Measurements from ENCODE around the gene LARGE1.

LARGE1 gene

DNA sequence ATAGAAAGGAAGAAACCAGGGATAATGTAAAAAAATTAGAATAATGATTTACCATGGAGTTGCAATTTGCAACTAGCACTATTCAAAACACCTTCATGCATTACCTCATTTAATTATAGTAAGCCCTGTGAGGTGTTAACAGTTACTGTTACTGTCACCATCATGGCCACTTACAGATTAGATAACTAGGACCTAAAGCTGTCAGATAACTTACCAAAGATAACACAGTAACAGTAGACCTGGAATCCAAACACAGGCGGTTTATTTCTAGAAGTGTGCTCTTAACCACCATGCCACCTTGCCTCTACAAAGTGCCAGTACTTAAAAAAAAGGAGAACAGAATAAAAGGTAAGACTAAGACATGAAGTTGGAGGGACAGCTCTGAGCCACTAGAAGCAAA is 11.1 kb upstream of the LARGE1 start:
- Histone ChIP-seq H3K4me3 (ENCODE audit: insufficient read depth, low read length, poor library complexity, severe bottlenecking) (no peak overlapping the region), H3K9ac (ENCODE audit: low read length) (no peak overlapping the region), H3K27me3 (ENCODE audit: low read length) (no peaks in the 10 kb centered on the region), H3K79me2 (ENCODE audit: insufficient read depth, low read length) (no peaks in the 10 kb centered on the region), H3K4me2 (ENCODE audit: low read depth, low read length, poor library complexity, severe bottlenecking) (no peak overlapping the region), H4K20me1 (ENCODE audit: low read depth, low read length) (no peaks in the 10 kb centered on the region), H3F3A (ENCODE audit: insufficient read depth) (no peaks in the 10 kb centered on the region), H3K27ac (ENCODE audit: low read depth, low read length) (no peak overlapping the region), H3K36me3 (ENCODE audit: low read length) (no peaks in the 10 kb centered on the region), H3K9me2 (replicated peaks; ENCODE audit: insufficient read depth, low read length) (no peaks in the 10 kb centered on the region), H2AFZ (ENCODE audit: low read depth, low read length, severe bottlenecking) (no peak overlapping the region), H3K9me3 (ENCODE audit: insufficient read depth, low read length) (no peaks in the 10 kb centered on the region)
- TF ChIP-seq EZH2phosphoT487 (conservative IDR thresholded peaks at IDR 0.05; ENCODE audit: low read length), result no peak
- TF ChIP-seq, protein P1, sequence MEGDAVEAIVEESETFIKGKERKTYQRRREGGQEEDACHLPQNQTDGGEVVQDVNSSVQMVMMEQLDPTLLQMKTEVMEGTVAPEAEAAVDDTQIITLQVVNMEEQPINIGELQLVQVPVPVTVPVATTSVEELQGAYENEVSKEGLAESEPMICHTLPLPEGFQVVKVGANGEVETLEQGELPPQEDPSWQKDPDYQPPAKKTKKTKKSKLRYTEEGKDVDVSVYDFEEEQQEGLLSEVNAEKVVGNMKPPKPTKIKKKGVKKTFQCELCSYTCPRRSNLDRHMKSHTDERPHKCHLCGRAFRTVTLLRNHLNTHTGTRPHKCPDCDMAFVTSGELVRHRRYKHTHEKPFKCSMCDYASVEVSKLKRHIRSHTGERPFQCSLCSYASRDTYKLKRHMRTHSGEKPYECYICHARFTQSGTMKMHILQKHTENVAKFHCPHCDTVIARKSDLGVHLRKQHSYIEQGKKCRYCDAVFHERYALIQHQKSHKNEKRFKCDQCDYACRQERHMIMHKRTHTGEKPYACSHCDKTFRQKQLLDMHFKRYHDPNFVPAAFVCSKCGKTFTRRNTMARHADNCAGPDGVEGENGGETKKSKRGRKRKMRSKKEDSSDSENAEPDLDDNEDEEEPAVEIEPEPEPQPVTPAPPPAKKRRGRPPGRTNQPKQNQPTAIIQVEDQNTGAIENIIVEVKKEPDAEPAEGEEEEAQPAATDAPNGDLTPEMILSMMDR (IDR thresholded peaks at IDR 0.05; ENCODE audit: insufficient read depth, low read length, poor library complexity, severe bottlenecking), result no peak

DNA sequence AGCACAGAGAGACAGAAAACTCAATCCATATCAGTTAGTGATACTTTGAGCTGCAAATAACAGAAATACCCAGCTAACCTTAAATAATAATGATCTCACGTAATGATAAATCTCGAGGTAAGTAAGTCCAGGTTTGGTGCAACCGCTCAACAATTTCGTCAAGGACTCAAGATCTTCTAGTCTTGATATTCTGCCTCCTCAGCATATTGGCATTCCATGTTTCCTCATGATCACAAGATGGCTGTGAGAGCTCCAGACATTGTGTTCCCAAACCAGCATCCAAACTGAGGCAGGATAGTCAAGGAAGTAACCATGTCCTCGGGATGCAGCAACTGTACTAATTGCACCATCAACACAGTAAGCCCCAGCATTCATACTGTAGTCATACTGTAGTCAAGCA is 7.5 kb upstream of the LARGE1 start:
- Histone ChIP-seq H3K4me2 (ENCODE audit: low read depth, low read length, poor library complexity, severe bottlenecking) (no peak overlapping the region), H2AFZ (ENCODE audit: low read depth, low read length, severe bottlenecking) (no peak overlapping the region), H3F3A (ENCODE audit: insufficient read depth) (no peaks in the 10 kb centered on the region), H3K27me3 (ENCODE audit: low read length) (no peaks in the 10 kb centered on the region), H3K9me2 (replicated peaks; ENCODE audit: insufficient read depth, low read length) (no peaks in the 10 kb centered on the region), H3K9me3 (ENCODE audit: insufficient read depth, low read length) (no peaks in the 10 kb centered on the region), H3K79me2 (ENCODE audit: insufficient read depth, low read length) (no peaks in the 10 kb centered on the region), H4K20me1 (ENCODE audit: low read depth, low read length) (no peaks in the 10 kb centered on the region), H3K27ac (ENCODE audit: low read depth, low read length) (no peak overlapping the region), H3K36me3 (ENCODE audit: low read length) (no peaks in the 10 kb centered on the region), H3K4me3 (ENCODE audit: insufficient read depth, low read length, poor library complexity, severe bottlenecking) (no peak overlapping the region), H3K9ac (ENCODE audit: low read length) (no peak overlapping the region)
- TF ChIP-seq, protein P1 (IDR thresholded peaks at IDR 0.05; ENCODE audit: insufficient read depth, low read length, poor library complexity, severe bottlenecking), result no peak
- TF ChIP-seq EZH2phosphoT487 (conservative IDR thresholded peaks at IDR 0.05; ENCODE audit: low read length), result no peak

DNA sequence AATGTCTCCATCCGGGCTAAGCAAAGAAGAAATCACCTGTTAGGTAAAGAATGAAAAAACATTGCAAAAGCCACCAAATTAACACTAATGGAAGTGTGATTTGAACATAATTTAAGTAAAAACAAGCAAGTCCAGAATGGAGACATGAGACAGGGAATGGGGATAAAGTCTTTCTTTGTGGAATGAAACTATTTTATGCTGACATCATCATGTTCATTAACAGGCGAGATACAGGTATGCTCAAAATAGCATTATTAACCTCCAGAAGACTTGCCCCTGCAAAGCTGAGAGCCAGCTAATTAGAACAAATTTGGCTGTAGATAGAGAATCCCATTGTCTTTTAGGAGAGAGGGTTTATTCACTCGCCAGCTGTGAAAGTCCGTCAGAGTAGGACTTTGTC is 4.9 kb upstream of the LARGE1 start:
- H3K4me2 ChIP-seq (ENCODE audit: low read depth, low read length, poor library complexity, severe bottlenecking), result no peak overlapping the region
- H3K27ac ChIP-seq (ENCODE audit: low read depth, low read length), result no peak overlapping the region
- no peak overlapping the region for H3K4me3 ChIP-seq (ENCODE audit: insufficient read depth, low read length, poor library complexity, severe bottlenecking)
- no peaks in the 10 kb centered on the region for H3K9me2 ChIP-seq (replicated peaks; ENCODE audit: insufficient read depth, low read length)
- H3K9me3 ChIP-seq (ENCODE audit: insufficient read depth, low read length), result no peaks in the 10 kb centered on the region
- H3K79me2 ChIP-seq (ENCODE audit: insufficient read depth, low read length), result no peaks in the 10 kb centered on the region
- H3K36me3 ChIP-seq (ENCODE audit: low read length), result no peaks in the 10 kb centered on the region
- no peaks in the 10 kb centered on the region for H4K20me1 ChIP-seq (ENCODE audit: low read depth, low read length)
- H3K27me3 ChIP-seq (ENCODE audit: low read length), result no peaks in the 10 kb centered on the region
- no peak overlapping the region for H3K9ac ChIP-seq (ENCODE audit: low read length)
- H3F3A ChIP-seq (ENCODE audit: insufficient read depth), result no peaks in the 10 kb centered on the region
- no peak overlapping the region for H2AFZ ChIP-seq (ENCODE audit: low read depth, low read length, severe bottlenecking)
- TF ChIP-seq, protein P1 (IDR thresholded peaks at IDR 0.05; ENCODE audit: insufficient read depth, low read length, poor library complexity, severe bottlenecking), result no peak
- TF ChIP-seq EZH2phosphoT487 (conservative IDR thresholded peaks at IDR 0.05; ENCODE audit: low read length), result no peak

Measured in SU-DHL-6 (cell line).